Endodermal cell (in vitro differentiated cells): ENCODE measurements around the gene TPST1. TPM values are rescaled to one million over a fixed set of nuclear protein-coding genes. Genes with fewer than 3 reads are reported as not detected.

Source experiments
- DNase-seq: peaks from one replicate; pipeline ENCODE4 v3.0.0-alpha.2; 2017
- H3K27ac ChIP-seq: 2 replicates; pipeline ENCODE4 v1.5.1; 2013; ENCODE audit warnings: mild to moderate bottlenecking, low read depth, low read length, moderate library complexity
- H3K27me3 ChIP-seq: 2 replicates; pipeline ENCODE4 v1.6.1; 2013; ENCODE audit warnings: mild to moderate bottlenecking, low read length, moderate library complexity; ENCODE audit not compliant: insufficient read depth, control insufficient read depth, poor library complexity, severe bottlenecking
- H3K36me3 ChIP-seq: 2 replicates; pipeline ENCODE4 v1.7.0; 2013; ENCODE audit warnings: mild to moderate bottlenecking, low read length, moderate library complexity; ENCODE audit not compliant: control insufficient read depth, insufficient read depth
- H3K4me1 ChIP-seq: one replicate; pipeline ENCODE4 v1.7.0; 2013; ENCODE audit warnings: low read length; ENCODE audit not compliant: control insufficient read depth, insufficient read depth
- H3K4me3 ChIP-seq: 2 replicates; pipeline ENCODE4 v1.5.1; 2013; ENCODE audit warnings: mild to moderate bottlenecking, low read length, moderate library complexity
- H3K9ac ChIP-seq: 2 replicates; pipeline ENCODE4 v1.6.1; 2013; ENCODE audit warnings: mild to moderate bottlenecking, low read length, moderate library complexity; ENCODE audit not compliant: poor library complexity, severe bottlenecking; ENCODE audit errors: extremely low read depth
- H3K9me3 ChIP-seq: 2 replicates; pipeline ENCODE4 v1.6.1; 2013; ENCODE audit warnings: mild to moderate bottlenecking, low read length, moderate library complexity; ENCODE audit not compliant: control insufficient read depth
- H3K27ac Mint-ChIP-seq: 2 replicates; pipeline ENCODE4 v1.8.0; 2020; ENCODE audit warnings: mixed read lengths
- H3K27me3 Mint-ChIP-seq: 2 replicates; pipeline ENCODE4 v1.8.0; 2021; ENCODE audit warnings: mild to moderate bottlenecking, mixed read lengths; ENCODE audit not compliant: insufficient read depth
- H3K36me3 Mint-ChIP-seq: 2 replicates; pipeline ENCODE4 v1.8.0; 2020; ENCODE audit warnings: low read depth, mixed read lengths
- H3K4me1 Mint-ChIP-seq: 2 replicates; pipeline ENCODE4 v1.8.0; 2020; ENCODE audit warnings: mixed read lengths
- H3K4me3 Mint-ChIP-seq: 2 replicates; pipeline ENCODE4 v1.8.0; 2020; ENCODE audit warnings: mild to moderate bottlenecking, moderate library complexity, mixed read lengths
- H3K9me3 Mint-ChIP-seq: 2 replicates; pipeline ENCODE4 v1.8.0; 2020; ENCODE audit warnings: mild to moderate bottlenecking, mixed read lengths
- WGBS, 2 experiments: methylation state at CpG; one replicate each; pipeline versions ENCODE4 v1.1.5 to v1.1.7; 2013; ENCODE audit warnings: missing lambda C conversion rate in 2 of 2, mixed read lengths in 1 of 2; ENCODE audit not compliant: insufficient coverage in 1 of 2, insufficient read length in 1 of 2; 5-methylcytosine and 5-hydroxymethylcytosine counted together
- total RNA-seq, 2 donors: library from RNA; stranded (reverse); fragmentation: NEBNext Ultra II Directional in 1 of 2; extraction: Animal tissue kit (Norgen Biotek cat#: 25700) in 1 of 2; gene quantifications; 2 replicates in 1 of 2; 3 replicates in 1 of 2; pipeline ENCODE4 v1.2.1, GENCODE V29; 2021
- TF ChIP-seq, protein P1 (sequence below): fragments of 200-600 bp; sonication (generic); conservative IDR thresholded peaks from 2 replicates; pipeline ENCODE4 v1.5.0; 2021; ENCODE audit warnings: antibody characterized with exemption, mild to moderate bottlenecking

The TPST1 gene
- total RNA-seq, 2 donors from 2014 or later = 38.3 to 43.8 TPM

DNA sequence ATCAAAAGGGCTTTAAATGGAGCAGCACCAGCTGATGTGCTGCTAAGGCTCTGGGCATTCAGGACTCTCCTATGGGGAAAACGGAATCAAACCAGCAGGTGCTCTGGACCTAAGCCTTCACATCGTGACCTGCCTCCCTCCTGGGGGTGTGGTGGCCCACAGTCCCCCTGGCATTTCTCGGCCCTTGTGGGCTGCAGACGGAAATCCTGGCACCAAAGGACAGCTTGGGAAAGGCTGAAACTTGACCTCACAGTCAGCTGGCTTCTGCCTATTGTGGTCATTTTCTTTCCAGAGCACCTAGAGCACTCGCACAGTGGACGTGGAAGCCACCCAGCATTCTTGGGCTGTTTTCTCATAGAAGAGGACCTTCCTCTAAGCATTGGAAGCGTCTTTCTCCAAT, 74.8 kb downstream of the TPST1 start:
- no peaks in the 10 kb centered on the region for H3K36me3 ChIP-seq
- H3K27me3 ChIP-seq = no peaks in the 10 kb centered on the region
- H3K27ac Mint-ChIP-seq = no peak overlapping the region
- H3K4me1 Mint-ChIP-seq = peaks cover 9% of the 10 kb centered on the region
- no peak overlapping the region for H3K9ac ChIP-seq
- TF ChIP-seq, protein P1, sequence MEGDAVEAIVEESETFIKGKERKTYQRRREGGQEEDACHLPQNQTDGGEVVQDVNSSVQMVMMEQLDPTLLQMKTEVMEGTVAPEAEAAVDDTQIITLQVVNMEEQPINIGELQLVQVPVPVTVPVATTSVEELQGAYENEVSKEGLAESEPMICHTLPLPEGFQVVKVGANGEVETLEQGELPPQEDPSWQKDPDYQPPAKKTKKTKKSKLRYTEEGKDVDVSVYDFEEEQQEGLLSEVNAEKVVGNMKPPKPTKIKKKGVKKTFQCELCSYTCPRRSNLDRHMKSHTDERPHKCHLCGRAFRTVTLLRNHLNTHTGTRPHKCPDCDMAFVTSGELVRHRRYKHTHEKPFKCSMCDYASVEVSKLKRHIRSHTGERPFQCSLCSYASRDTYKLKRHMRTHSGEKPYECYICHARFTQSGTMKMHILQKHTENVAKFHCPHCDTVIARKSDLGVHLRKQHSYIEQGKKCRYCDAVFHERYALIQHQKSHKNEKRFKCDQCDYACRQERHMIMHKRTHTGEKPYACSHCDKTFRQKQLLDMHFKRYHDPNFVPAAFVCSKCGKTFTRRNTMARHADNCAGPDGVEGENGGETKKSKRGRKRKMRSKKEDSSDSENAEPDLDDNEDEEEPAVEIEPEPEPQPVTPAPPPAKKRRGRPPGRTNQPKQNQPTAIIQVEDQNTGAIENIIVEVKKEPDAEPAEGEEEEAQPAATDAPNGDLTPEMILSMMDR = no peak
- H3K27ac ChIP-seq = no peak overlapping the region
- H3K4me3 Mint-ChIP-seq = no peak overlapping the region
- H3K4me3 ChIP-seq = no peak overlapping the region
- WGBS, 2 experiments = 85 to 87% methylated on average over 6 to 7 of the region's 7 CpGs
- no peak for DNase-seq
- no peaks in the 10 kb centered on the region for H3K27me3 Mint-ChIP-seq
- H3K4me1 ChIP-seq = peaks cover 4% of the 10 kb centered on the region
- H3K36me3 Mint-ChIP-seq = peaks cover 14% of the 10 kb centered on the region
- H3K9me3 Mint-ChIP-seq = no peaks in the 10 kb centered on the region
- no peaks in the 10 kb centered on the region for H3K9me3 ChIP-seq

DNA sequence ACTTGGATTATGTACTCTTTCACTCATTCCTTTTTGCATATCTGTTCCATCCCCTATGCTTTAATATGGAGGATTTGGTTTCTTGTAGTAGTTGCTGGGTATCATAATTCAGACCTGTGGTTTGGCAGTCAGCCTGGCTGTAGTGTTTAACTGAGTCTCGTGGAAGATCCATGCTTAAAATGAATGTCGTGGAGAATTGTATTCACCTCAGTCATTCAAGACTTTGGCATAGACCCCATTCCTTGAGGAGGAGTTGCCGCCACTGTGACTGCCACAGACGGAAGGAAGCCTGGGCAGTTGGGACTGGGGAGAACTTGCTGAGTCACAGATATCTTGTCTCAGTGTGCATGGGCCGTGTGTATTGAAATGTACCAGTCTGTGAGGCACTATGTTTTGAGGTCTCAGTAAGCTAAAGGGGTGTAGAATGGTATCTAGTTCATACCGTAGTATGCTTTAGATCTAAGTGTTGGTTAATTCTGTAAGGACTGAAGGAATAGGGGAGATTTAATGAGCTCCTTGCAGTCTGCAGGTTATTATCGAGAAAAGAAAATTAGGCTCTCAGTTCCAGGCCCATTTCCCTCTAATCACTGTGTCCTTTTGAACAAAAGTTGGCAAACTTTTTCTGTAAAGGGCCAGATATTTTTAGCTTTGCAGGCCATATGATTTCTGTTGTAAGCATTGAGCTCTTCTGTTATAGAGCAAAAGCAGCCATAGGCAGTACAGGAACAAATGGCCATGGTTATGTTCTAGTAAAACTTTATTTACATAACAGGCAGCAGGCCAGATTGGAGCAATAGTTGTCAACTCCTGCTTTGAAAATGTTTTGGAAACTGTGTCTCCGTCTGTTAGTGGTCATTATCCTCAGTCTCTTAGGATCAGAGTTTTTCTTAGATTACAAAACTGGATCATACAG, 76.8 kb downstream of the TPST1 start:
- TF ChIP-seq, protein P1 = no peak
- peaks cover 4% of the 10 kb centered on the region for H3K4me1 ChIP-seq
- Mint-ChIP-seq H3K36me3 (peaks cover 12% of the 10 kb centered on the region), H3K27ac (peak overlapping the region; percentile 56), H3K4me3 (no peak overlapping the region), H3K9me3 (peaks cover 3% of the 10 kb centered on the region), H3K27me3 (no peaks in the 10 kb centered on the region), H3K4me1 (peaks cover 11% of the 10 kb centered on the region)
- no peak for DNase-seq
- no peak overlapping the region for H3K9ac ChIP-seq
- no peaks in the 10 kb centered on the region for H3K36me3 ChIP-seq
- H3K27ac ChIP-seq = no peak overlapping the region
- no peaks in the 10 kb centered on the region for H3K27me3 ChIP-seq
- 90 to 94% methylated on average over 7 to 8 of the region's 8 CpGs for WGBS, 2 experiments
- no peak overlapping the region for H3K4me3 ChIP-seq
- H3K9me3 ChIP-seq = no peaks in the 10 kb centered on the region

DNA sequence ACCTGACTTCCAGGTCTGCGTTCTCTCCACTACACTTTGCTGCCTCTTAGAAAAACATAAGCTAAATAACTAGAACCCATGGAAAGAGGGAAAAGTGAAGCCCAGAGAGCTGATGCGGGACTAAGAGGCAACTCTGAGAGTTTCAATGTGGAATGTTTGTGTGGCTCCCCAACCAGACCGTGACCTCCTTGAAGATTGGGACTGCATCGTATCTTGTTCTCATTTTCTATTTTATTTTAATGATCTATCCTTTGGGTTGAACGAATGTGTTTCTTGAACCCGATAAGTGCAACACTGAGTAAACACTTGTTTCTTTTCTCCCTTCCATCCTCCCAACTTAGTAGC, 77.4 kb downstream of the TPST1 start:
- Mint-ChIP-seq H3K27me3 (no peaks in the 10 kb centered on the region), H3K27ac (peak overlapping the region; percentile 35), H3K36me3 (peaks cover 14% of the 10 kb centered on the region), H3K9me3 (peaks cover 4% of the 10 kb centered on the region), H3K4me3 (no peak overlapping the region), H3K4me1 (peaks cover 11% of the 10 kb centered on the region)
- 81 to 82% methylated on average over 4 to 6 of the region's 6 CpGs for WGBS, 2 experiments
- Histone ChIP-seq H3K27ac (no peak overlapping the region), H3K9ac (no peak overlapping the region), H3K4me3 (no peak overlapping the region), H3K27me3 (no peaks in the 10 kb centered on the region), H3K4me1 (peaks cover 4% of the 10 kb centered on the region), H3K9me3 (no peaks in the 10 kb centered on the region), H3K36me3 (no peaks in the 10 kb centered on the region)
- TF ChIP-seq, protein P1 = no peak
- no peak for DNase-seq
